Middle frontal gyrus (tissue), 1 donor: ENCODE data around the gene CDCP1.

ENCODE experiments used
- DNase-seq: peaks from one replicate; pipeline ENCODE4 v3.0.0-alpha.2; 2015; ENCODE audit warnings: low spot score; ENCODE audit errors: extremely low spot score

The CDCP1 gene

GRCh38 chr3:45145681-45146614 is at the start of gene CDCP1:
Gene CDCP1, minus strand, starts transcription at chr3:45146378. Its CDS starts 91 bp downstream, at chr3:45146287.
- no peak for DNase-seq

GRCh38 chr3:45194791-45195190 is 48.6 kb upstream of the CDCP1 start:
- no peak for DNase-seq

GRCh38 chr3:45191924-45192417 is 45.8 kb upstream of the CDCP1 start:
- DNase-seq = no peak

- DNase-seq = no peak
Measured at GRCh38 chr3:45191424-45191823, 45.2 kb upstream of the CDCP1 start.

GRCh38 chr3:45188719-45189659 is 42.8 kb upstream of the CDCP1 start:
- DNase-seq = no peak

- DNase-seq = no peak
Measured at GRCh38 chr3:45187694-45188141, 41.5 kb upstream of the CDCP1 start.

- no peak for DNase-seq
Measured at GRCh38 chr3:45186871-45187270, 40.7 kb upstream of the CDCP1 start.

GRCh38 chr3:45185461-45185860 is 39.3 kb upstream of the CDCP1 start:
- DNase-seq = no peak

- no peak for DNase-seq
Measured at GRCh38 chr3:45185052-45185451, 38.9 kb upstream of the CDCP1 start.

GRCh38 chr3:45183872-45184262 is 37.7 kb upstream of the CDCP1 start:
- DNase-seq = no peak

GRCh38 chr3:45182915-45183871 is 37.0 kb upstream of the CDCP1 start:
- no peak for DNase-seq

- DNase-seq = no peak
Measured at GRCh38 chr3:45181496-45181895, 35.3 kb upstream of the CDCP1 start.

- no peak for DNase-seq
Measured at GRCh38 chr3:45180899-45181298, 34.7 kb upstream of the CDCP1 start.

GRCh38 chr3:45180051-45180450 is 33.9 kb upstream of the CDCP1 start:
- DNase-seq = no peak

- DNase-seq = no peak
Measured at GRCh38 chr3:45179163-45179562, 33.0 kb upstream of the CDCP1 start.

GRCh38 chr3:45178183-45179023 is 32.2 kb upstream of the CDCP1 start:
- DNase-seq = no peak

GRCh38 chr3:45176912-45177311 is 30.7 kb upstream of the CDCP1 start:
- DNase-seq = no peak

- no peak for DNase-seq
Measured at GRCh38 chr3:45174234-45174633, 28.1 kb upstream of the CDCP1 start.

GRCh38 chr3:45173776-45174175 is 27.6 kb upstream of the CDCP1 start:
- DNase-seq = no peak

- no peak for DNase-seq
Measured at GRCh38 chr3:45171283-45171682, 25.1 kb upstream of the CDCP1 start.
